Activated CD4-positive, alpha-beta T cell treated with anti-CD3 and anti-CD28 coated beads, Interleukin-2, amount 50 U/mL, for 16 hours (primary cell): ENCODE measurements around the gene PHYKPL.
"Not testable (repeated sequence)": the region's sequence is repeated elsewhere in the genome, so short reads cannot be mapped to it uniquely, and the experiment has no call there.

Source experiments
- DNase-seq: peaks from one replicate; pipeline ENCODE4 v3.0.0-alpha.2; 2020

PHYKPL gene

GRCh38 chr5:178261666-178262600 is 29.3 kb upstream of the PHYKPL start:
- no peak for DNase-seq

- DNase-seq, result no peak
These were observed 27.3 kb upstream of the PHYKPL start for GRCh38 chr5:178259623-178260536.

GRCh38 chr5:178257650-178258049 is 25.0 kb upstream of the PHYKPL start:
- DNase-seq, result no peak

DNA sequence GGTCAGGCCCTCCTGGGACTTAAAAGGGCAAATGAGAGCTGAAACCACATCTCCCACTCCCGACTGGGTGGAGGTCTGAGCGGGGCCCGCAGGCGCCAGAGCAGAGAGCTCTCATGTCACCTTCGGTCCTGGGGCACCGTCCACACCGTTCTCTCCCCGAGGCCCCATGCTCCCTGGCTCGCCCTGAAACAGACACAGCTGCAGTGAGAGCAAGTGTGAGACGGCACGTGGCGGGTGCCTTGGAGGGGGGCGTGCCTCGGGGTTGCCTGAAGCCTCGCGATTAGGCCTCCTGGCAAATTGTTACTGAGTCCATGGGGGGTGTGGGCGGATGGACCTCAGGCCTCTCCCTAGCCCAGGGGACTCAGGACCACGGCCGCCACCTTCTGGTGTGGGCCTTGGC is 24.1 kb upstream of the PHYKPL start:
- no peak for DNase-seq

GRCh38 chr5:178253632-178254031 is 21.0 kb upstream of the PHYKPL start:
- DNase-seq, result not testable (repeated sequence)

DNA sequence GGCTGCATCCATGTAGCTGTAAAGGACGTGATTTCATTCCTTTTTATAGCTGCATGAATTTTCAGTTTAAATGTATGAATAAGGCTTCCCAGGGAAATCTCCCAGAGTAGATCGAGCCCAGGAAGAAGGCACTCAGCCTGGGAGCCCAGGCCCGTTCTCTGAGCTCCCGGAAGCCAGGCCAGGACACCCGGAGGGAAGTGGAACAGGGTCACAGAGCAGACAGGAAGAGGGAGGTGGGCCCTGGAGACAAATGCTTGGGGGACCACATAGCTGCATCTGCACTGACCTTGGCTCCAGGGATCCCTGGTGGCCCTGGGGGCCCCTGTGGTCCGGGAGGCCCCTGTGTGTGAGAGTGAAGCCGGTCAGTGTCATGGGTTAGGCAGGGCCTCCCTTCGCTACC is 19.7 kb upstream of the PHYKPL start:
- DNase-seq, result no peak

DNA sequence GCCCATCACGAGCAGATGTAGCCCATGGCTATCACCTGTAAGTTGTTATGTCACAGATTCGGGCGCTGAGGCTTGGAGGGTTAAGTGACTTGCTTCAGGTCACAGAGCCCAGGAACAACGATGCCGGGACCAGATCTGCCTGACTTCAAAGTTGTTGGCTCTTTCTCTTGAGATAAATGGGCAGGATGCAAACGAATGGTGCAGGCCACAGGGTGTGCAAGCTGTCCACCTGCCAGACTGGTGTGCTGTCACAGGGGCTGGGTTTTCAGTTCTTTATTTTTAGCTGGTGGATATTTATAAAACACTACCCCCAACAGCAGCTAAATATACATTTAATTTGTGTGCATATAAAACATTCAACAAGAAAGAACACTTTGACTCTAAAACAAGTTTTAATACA is 17.7 kb upstream of the PHYKPL start:
- no peak for DNase-seq

- no peak for DNase-seq
These were observed 16.8 kb upstream of the PHYKPL start for GRCh38 chr5:178249191-178249989.

- no peak for DNase-seq
These were observed 16.1 kb upstream of the PHYKPL start for GRCh38 chr5:178248750-178249149.

GRCh38 chr5:178247481-178248456 is 15.2 kb upstream of the PHYKPL start:
- no peak for DNase-seq

DNA sequence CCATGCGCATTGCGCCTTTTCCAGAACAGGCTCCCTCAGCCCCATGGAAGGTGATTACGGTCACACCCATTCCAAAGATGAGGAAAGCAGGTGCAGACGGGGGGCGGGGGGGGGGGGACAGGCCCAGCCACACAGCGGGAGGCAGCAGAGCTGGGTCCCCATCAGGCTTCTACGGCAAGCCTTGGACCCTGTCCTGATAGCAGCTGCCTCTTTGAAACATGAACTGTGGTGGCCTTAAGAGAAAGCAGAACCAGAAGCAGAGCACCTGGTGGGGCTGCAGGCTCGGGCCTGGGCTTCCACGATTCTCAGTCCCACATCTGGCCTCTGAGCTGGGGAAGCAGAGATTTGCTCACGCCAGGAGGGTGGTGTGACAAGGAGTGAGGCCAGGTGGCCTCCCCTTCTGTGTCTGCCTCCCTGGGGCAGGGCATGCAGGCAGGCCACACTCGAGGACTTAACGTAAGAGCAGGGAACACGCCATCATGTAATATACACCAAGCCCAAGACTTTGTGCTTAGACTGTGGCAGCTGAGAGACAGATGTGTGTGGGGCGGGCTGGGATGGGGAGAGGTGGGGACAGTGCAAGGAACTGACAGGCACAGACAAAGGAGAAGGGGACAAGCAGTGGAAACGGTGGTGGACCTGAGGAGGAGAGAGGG is 14.2 kb upstream of the PHYKPL start:
- DNase-seq, result no peak

DNA sequence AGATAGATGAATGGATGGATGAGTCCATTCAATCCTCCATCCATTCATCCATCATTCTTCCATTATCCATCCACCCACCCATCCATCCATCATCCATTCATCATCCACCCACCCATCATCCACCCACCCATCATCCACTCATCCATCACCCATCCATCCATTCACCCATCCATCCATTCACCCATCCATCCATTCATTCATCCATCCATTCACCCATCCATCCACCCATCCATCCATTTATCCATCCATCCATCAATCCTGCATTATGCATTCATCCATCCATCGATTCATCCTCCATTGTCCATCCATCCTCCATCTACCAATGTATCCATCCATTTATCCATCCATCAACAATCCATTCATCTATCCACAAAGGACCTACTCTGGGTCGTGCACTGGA is 12.8 kb upstream of the PHYKPL start:
- no peak for DNase-seq

DNA sequence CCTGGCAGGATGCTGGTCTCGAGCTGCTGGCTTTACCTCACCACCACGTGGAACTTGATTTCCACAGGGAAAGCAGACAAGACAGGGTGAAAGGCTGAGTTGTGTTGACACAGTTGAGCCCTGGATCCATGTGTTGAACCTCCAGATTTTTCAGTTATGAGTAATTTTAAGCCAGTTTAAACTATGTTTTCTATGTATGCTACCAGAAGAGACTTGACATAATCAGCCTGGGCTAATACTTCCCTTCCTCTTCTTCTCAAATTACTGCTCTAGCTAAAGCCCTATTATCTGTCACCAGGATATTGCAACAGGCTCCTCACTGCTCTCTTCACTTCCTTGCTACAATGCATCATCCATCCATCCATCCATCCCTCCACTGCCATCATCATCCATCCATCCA is 12.0 kb upstream of the PHYKPL start:
- no peak for DNase-seq

GRCh38 chr5:178242416-178242815 is 9.8 kb upstream of the PHYKPL start:
- no peak for DNase-seq

GRCh38 chr5:178241688-178242231 is 9.2 kb upstream of the PHYKPL start:
- no peak for DNase-seq

GRCh38 chr5:178241231-178241663 is 8.6 kb upstream of the PHYKPL start:
- DNase-seq, result no peak

GRCh38 chr5:178240766-178241165 is 8.2 kb upstream of the PHYKPL start:
- DNase-seq, result no peak

DNA sequence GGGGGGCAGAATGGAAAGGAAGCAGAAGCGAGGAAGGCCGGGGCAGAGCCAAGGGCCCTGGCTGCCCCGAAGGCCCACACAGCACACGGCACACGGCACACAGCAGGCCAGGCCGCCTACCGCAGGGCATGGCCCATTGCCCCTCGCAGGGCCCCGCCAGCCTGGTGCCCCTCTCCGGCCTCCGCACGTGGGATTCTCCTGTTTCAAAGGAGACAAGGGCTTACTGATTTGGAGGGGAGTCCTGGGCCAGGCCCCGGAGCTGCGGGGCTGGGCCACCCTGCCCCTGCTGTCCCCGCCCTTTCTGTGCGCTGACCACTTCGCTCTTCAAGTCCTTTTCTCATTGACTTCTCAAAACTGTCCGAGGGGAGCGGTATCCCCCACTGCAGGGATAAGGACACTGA is 7.7 kb upstream of the PHYKPL start:
- no peak for DNase-seq

DNA sequence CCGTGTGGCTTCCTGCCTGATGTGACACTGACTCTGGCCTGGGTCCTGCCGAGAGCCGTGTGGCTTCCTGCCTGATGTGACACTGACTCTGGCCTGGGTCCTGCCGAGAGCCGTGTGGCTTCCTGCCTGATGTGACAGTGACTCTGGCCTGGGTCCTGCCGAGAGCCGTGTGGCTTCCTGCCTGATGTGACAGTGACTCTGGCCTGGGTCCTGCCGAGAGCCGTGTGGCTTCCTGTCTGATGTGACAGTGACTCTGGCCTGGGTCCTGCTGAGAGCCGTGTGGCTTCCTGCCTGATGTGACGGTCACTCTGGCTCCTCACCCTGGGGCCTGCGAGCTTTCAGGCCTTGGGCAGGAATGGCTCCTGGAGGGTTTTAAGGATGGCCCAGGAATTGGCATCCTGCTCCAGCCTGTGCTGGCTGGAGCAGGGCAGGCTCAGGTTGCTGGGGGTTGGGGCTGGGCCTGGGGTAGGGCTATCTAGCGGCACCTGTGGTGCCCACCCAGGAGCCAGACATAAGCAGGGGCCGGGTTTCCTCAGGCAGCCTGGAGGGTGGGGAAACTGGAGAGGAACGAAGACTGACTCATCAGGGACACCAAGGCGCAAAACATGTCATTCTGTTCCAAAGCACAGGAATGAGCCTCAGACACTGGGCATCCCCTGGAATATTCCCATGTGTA is 7.2 kb upstream of the PHYKPL start:
- DNase-seq, result not testable (repeated sequence)
